ENCODE measurements around the gene GRIA2.

GRCh38 chr4:157294575-157294974 is 74.0 kb downstream of the GRIA2 start:
- TF ChIP-seq CTCF (IDR thresholded peaks at IDR 0.05) (no peak), POLR2A (IDR thresholded peaks at IDR 0.05) (no peak), POLR2AphosphoS5 (IDR thresholded peaks at IDR 0.05) (no peak)

Measured in sigmoid colon (tissue), 4 donors.